ENCODE measurements around the gene BAHCC1. TPM values are rescaled to one million over a fixed set of nuclear protein-coding genes. Genes with fewer than 3 reads are reported as not detected.

BAHCC1 gene
- total RNA-seq, 1 donor from 2014 or later = 0.05 TPM

DNA sequence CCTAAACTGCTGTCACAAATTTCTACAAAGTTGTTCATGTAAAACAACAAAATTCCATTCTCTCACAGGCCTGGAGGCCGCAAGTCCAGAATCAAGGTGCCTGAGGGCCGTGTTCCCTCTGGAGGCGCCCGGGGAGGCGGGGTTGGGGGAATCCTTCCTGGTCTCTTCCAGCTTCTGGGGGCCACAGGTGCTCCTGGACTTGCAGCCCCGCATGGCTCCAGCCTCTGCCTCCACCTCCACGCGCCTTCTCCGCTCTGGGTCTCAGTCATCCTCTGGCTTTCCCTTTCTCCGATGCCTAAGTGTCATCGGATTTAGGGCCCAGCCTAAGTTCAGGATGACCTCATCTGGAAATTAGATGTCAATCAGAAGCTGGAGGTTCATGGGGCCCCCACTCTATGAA is 28.6 kb upstream of the BAHCC1 start:
- intact Hi-C loops (cut with micrococcal nuclease) = no loop called here

DNA sequence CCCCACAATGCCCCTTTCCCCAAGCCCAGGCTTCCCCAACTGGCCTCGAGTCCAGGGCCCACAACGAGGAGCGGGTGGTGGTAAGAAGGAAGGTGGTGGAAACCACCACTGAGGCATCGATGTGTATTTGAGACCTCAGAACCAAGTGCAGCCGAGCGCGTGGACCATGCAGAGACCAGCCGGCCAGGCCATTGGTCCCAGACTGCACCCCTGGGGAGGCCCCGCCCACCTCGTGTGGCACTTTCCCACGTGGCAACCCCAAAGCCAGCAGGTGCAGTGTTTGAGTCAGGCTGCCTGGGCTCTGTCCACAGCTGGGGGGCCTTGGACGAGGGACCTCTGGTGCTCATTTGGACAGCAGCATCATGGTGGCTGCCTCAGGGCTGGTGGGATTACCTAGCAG is 28.1 kb upstream of the BAHCC1 start:
- intact Hi-C loops (cut with micrococcal nuclease) = no loop called here

DNA sequence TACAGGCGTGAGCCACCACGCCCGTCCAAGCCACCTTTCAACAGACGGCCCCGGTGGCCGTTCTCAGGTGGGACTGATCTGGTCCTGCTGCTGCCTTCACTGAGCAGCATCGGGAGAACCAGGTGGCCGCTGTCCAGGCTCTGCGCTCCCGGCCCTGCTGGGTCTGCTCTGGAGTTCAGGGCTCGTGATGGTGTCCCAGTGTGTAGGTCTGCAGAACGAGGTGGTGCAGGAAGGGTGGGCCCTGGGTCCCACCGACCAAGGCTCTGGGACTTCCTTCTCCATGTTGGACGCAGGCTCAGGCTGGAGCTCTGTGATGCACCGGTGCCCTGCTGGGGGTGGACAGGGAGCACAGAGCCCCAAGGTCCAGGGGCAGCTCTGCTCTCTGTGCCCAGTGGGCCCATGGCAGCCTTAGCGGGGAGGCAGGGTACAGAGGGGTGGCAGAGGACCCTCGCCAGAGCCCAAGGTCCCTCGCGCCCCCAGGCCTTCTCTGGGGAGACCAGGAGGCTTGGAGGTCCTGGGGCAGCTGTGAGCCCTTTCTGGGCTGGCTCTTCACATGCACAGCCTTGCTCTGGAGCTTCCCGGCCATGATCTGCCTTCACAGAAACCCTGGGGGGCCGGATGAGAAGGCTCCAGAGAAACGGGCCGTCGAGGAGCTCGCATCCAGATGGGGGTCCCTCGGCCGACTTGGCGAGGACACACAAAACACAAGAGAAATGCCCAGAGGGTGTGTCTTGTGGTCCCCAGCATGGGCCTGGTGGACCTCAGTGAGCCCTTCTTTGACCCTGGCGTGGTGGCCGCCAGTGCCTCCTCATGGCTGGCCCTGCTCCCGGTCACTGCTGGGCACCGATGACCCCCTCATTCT is 26.9 kb upstream of the BAHCC1 start:
- intact Hi-C loops (cut with micrococcal nuclease) = no loop called here

DNA sequence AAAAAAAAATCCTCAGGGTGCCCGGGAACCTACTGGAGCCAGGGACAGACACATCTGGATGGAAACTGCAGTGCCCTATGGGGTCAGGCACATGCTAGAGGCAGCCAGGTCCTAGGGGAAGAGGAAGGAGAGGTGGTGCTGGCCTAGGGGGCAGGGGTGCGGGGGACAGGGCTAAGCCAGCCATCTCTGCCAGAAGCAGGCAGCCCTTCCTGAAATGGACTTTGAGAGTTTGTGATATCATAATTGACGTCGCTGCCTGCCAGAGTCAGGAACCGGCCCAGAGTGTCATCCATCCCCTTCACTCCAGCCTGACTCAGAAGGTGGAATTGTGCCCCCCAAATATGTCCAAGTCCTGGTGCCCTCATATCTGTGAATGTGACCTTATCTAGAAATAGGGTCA is 25.0 kb upstream of the BAHCC1 start:
- intact Hi-C loops (cut with micrococcal nuclease) = no loop called here

DNA sequence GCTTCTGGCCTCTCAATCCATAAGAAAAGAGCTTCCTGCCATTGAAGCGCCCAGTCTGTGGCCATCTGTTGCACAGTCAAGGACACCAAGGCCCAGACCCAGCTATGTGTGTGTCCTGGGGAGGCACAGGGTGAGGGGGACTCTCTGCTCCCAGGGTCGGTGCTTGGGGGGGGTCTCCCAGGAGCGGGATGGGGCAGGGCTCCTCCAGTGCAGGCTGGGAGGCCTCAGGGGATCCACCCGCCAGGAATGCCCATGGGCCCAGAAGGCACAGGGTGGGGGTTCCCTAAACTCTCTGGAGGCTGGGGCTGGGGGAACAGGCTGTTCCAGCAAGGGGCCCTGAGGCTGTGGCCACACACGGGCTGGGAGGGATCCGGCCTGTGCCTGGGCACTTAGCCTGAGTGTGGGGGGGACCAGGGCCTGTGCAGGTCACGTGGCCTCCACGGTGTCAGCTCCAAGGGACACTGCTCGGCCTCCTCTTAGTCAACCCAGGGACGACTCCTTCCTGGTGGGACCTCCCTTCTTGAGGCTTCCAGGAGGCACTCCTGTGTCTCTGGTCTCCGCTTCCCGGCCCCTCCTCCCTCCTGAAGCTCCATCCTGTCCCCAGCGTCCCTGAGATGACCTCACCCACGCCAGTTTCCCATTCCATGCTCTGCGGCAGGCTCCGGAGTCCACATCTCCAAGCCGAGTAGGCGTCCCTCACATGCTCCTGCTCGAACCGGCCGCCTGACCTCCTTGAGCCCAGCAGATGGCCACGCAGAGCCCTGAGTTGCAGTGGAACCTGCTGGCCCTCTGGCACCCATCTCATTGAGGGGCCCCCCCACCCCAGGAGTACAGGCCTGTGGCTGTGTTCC is 23.1 kb upstream of the BAHCC1 start:
- intact Hi-C loops (cut with micrococcal nuclease) = no loop called here

DNA sequence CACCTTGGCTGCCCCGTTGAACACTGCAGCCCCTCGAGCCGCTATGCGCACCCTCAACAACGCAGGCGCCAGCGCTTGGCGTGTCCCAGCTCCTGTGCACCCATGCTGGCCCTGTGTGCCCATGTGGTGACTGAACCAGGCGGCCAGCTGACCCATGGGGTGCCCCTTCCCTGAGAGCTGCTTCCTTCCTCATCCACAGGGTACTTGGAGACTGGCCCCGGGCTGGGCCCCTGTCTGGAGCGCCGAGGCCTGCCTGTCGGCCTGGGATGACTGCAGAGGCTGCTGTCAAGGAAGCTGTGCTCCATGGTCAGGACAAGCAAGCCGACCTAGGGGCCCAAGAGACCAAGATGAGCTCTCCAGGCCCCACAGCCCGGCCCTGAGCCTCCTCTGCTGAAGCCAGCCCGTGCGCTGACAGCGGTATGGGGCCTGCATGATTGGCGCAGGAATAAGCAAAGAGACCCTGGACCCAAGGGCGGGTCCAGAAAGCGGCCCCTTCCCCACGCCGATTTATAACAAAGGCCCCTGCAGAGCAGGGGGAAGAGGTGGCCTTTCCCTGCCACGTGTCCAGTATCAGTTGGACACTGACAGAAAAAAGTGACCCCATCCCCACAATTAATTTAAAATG is 21.6 kb upstream of the BAHCC1 start:
- intact Hi-C loops (cut with micrococcal nuclease) = no loop called here

- intact Hi-C loops (cut with micrococcal nuclease) = no loop called here
These were observed 20.4 kb upstream of the BAHCC1 start for GRCh38 chr17:81374890-81375289.

DNA sequence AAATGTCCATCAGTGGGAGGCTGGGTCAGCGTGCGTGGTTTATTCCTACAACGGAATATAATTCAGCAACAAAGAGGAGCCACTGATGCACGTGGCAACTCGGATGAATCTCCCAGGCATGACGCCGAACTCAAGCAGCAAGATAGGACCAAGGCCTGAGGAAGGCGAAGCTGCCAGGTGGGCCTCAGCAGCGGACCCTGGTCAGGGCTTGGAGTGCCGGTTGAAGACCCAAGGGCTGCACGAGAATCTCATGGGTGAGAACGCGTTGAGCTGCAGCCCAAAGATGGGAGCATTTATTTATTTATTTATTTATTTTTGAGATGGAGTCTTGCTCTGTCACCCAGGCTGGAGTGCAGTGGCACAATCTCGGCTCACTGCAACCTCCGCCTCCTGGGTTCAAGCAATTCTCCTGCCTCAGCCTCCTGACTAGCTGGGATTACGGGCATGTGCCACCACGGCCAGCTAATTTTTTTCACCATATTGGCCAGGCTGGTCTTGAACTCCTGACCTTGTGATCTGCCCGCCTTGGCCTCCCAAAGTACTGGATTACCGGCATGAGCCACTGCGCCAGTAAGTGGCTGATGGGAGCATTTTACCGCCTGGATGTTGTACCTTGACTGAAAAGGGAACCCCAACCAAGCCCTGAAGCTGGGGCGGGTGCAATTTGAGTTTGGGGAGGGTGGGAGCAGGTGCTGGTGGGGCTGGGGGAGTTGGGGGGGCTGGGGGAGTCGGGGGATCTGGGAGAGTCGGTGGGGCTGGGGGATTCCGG is 18.1 kb upstream of the BAHCC1 start:
- intact Hi-C loops (cut with micrococcal nuclease) = no loop called here

DNA sequence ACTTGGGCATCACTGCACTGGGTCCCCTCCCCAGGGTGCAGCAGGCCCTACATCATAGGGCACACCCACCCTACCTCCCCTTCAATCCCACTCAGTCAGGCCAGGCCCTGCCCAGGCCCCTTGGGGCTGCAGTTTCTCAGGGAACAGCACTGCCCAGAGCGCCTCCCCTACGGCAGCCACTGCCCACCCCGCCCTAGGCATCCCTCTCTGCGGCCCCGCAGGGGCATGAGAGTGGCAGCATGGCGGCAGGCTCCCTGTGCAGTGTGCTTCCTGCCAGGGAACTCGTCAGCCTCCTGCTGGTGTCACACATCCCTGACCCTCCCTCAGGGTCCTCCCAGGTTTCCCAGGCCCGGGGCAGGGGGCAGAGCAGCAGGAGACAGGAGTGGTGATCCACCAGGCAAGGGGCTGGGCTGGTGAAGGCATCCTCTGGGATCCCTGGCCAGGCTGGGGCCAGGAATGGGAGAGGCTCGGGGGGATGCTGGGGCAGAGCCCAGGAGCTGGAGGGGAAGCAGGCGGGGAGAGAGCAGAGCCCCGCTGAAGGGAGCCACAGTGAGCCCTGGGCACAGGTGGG is 16.2 kb upstream of the BAHCC1 start:
- intact Hi-C loops (cut with micrococcal nuclease) = no loop called here

DNA sequence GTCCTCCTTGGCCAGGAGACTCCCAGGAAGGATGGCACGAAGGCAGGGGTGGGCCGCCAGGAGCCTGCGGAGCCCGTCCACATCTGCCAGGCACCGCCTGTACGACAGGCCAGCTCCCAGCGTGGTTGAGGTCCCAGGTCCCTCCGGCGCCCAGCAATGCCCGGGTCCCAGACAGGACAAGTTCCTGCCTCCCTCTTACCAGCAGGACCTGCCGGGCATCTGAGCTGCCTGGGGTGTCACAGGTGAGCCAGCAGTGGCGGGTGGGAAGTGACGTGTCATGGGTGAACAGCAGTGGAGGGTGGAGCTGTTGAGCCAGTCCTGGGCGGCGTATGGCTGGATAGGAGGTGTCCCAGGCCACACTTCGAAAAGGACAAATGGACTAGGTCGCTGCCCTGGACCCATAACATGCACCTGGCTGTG is 15.7 kb upstream of the BAHCC1 start:
- intact Hi-C loops (cut with micrococcal nuclease) = no loop called here

DNA sequence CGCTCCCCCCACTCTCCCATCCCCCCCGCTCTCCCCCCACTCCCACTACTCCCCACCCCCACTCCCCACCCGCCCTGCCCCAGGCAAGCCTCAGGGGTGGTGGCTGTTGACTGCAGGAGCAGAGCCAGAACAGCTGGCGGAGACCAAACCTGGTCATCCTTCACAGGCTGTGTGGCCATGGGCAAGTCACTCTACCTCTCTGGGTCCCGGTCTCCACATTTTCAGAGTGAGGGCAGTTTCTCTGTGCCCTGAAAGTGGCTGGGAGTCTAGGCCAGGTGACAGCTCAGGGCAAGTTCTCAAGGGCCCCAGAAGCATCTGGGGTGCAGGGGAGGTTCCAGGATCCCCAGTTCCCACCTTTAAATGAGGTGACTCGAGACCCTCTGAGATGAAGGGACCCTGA is 15.1 kb upstream of the BAHCC1 start:
- intact Hi-C loops (cut with micrococcal nuclease) = no loop called here

GRCh38 chr17:81380666-81381518 is 14.4 kb upstream of the BAHCC1 start:
- intact Hi-C loops (cut with micrococcal nuclease) = no loop called here

- intact Hi-C loops (cut with micrococcal nuclease) = no loop called here
These were observed 13.4 kb upstream of the BAHCC1 start for GRCh38 chr17:81381632-81382577.

- intact Hi-C loops (cut with micrococcal nuclease) = no loop called here
These were observed 12.4 kb upstream of the BAHCC1 start for GRCh38 chr17:81382851-81383250.

- intact Hi-C loops (cut with micrococcal nuclease) = no loop called here
These were observed 11.5 kb upstream of the BAHCC1 start for GRCh38 chr17:81383504-81384421.

DNA sequence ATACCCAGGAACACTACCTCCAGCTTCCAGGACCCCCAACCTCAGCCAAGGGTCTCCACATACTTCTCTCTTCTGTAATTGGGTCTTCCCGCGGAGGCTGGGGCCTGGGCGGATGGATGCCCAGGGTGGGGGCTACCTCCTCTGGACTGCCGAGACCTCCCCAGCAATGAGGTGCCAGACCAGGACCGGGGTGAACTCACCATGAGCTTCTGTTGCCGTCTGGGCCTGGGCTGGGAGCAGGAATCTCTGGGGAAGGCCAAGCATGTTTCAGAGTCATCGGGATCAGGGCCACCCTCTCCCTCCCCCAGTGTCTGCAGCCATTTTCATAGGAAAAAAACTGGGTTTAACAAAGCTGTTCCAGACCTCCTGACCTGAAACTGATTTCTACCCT is 10.3 kb upstream of the BAHCC1 start:
- intact Hi-C loops (cut with micrococcal nuclease) = no loop called here

DNA sequence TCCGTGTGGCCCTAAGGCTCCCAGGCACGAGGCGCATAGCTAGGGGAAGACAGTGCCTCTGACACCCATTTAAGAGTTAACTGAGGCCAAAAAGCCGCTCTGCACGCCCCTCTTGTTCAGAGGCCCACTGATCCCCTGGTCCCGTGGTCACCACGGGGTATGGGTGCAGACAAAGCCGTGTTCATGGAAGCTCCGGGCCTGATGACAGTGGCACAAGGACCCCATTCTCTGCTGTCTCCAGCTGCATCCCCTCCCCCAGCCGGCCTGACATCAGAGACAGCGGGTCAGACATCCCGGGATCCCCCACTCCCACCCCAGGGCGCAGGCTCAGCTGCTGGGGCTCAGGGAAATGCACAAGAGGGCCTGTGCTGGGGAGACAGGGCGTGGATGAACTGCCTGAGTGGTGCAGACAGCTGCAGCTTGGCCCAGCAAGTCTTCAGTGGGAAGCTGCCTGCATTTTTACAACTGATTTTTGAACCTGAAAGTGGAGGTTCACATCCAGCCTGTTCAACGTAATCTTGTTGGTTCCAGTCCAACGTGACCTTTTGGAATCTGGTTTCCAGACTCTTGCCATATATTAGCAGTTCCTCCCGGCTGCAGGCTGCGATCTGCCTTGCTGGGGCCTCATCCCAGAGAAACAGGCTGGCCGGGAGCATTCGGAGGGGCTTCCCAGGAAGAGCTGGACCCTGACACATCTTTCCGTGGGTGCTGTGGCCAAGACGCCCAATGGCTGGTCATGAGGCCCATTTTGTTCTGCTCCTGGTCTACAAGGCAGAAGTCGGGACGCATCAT is 9.7 kb upstream of the BAHCC1 start:
- intact Hi-C loops (cut with micrococcal nuclease) = no loop called here

Data from T-helper 1 cell treated with Interleukin-12 subunit alpha and Interleukin-12 subunit beta and Interleukin-4 antibody, amounts not matched to agents 30 ng/mL and 1 ng/mL, for 36 hours (primary cell).